Erythroblast (primary cell): ENCODE data around the gene DLL1.
"Not testable (repeated sequence)": the region's sequence is repeated elsewhere in the genome, so short reads cannot be mapped to it uniquely, and the experiment has no call there.

ENCODE experiments used
- DNase-seq, 2 experiments: peaks; one replicate each; lab custom pipeline; 2025; lab: John Stamatoyannopoulos, UW
- GATA1 ChIP-seq: IDR thresholded peaks from 2 replicates; pipeline ENCODE4 v1.6.1; 2011; ENCODE audit warnings: low read depth, mild to moderate bottlenecking, control low read depth, low read length, moderate library complexity
- POLR2A ChIP-seq: IDR thresholded peaks from 2 replicates; pipeline ENCODE4 v1.6.1; 2011; ENCODE audit warnings: mild to moderate bottlenecking, low read length

The DLL1 gene

GRCh38 chr6:170272341-170273065, 18.4 kb downstream of the DLL1 start:
- TF ChIP-seq POLR2A = no peak
- no peak for TF ChIP-seq GATA1
- DNase-seq = no peak

- no peak for DNase-seq
- TF ChIP-seq POLR2A = no peak
- TF ChIP-seq GATA1 = no peak
Measured at GRCh38 chr6:170271771-170272314, 19.0 kb downstream of the DLL1 start.

- no peak for TF ChIP-seq POLR2A
- no peak for TF ChIP-seq GATA1
Measured at GRCh38 chr6:170270984-170271593, 19.8 kb downstream of the DLL1 start.

GRCh38 chr6:170269846-170270541, 20.9 kb downstream of the DLL1 start:
- TF ChIP-seq GATA1 (no peak), POLR2A (no peak)
- no peak for DNase-seq

More at GRCh38 chr6:170270984-170271593, 19.8 kb downstream of the DLL1 start:
- DNase-seq = no peak

DNA sequence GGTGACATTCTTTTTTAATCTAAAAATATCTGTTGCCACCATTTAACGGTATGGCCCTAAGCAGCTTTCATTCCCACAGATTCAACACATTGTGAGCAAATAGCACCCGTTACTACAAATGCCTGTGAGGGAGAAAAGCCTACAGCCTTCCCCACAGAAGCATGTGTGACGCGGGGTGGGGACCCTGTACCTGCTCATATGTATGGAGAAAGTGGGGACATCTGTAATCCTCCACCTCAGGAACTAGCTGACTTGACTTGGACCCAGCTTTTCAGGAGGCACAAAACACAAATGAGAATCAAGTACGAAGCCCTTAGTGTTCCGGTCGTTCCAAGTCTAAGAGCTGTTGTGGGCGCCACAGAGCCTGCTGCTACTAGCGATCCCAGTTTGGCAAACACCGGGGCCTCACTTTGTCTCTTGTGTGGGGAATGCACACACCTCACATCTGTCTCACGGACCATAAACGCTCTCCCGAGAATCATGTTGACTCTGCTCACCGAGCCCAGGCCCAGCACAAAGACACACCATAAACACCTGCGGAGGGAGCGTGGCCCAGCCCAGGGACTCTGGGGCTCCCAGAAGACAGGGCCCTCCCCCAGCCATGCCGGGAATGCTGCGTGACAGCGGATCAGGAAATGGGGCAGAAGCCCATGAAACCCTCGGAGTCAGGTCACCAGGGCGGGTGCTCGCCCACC, 21.6 kb downstream of the DLL1 start:
- no peak for DNase-seq
- TF ChIP-seq POLR2A (no peak), GATA1 (no peak)

DNA sequence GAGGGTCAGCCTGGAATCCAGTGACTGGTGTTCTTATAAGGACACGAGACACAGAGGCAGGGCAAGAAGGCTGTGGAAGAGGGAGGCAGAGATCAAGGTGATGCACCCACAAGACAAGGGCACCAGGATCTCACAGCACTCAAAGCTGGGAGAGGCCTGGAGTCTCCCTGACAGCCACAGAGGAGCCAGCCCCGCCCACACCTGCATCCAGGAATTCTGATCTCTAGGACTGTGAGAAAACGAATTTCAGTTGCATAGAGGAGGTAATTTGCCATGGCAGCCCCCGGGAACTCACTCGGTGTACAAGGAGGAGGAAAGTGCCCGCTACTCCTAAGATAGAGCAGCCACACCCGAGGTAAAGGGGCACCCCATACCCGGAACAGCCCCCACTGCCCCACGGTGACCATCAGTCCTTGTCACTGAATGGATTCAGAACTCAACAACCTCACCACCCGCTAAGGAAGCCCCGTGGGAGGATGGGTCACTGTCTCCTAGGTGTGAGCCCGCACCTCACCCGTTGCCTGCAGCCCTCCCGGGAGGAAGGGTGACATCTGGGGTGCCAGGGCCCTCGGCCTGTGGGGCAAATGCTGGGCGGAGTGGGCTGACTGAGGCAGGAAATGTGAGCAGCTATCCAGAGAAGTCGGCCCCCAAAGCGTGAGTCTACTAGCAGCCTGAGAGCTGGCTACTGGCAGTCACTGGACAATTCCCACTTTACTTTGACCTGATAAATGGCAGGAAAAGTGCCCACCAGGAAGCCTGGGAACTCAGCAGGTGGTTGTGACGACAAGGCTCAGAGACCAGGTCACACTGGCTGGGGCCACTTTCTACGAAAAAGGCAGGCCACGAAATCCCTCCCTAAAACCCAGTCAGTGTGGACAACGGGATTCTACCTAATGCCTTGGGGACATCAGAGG, 22.4 kb downstream of the DLL1 start:
- DNase-seq = no peak
- no peak for TF ChIP-seq GATA1
- no peak for TF ChIP-seq POLR2A

- TF ChIP-seq POLR2A (no peak), GATA1 (no peak)
- no peak for DNase-seq
Measured at GRCh38 chr6:170267688-170268087, 23.2 kb downstream of the DLL1 start.

DNA sequence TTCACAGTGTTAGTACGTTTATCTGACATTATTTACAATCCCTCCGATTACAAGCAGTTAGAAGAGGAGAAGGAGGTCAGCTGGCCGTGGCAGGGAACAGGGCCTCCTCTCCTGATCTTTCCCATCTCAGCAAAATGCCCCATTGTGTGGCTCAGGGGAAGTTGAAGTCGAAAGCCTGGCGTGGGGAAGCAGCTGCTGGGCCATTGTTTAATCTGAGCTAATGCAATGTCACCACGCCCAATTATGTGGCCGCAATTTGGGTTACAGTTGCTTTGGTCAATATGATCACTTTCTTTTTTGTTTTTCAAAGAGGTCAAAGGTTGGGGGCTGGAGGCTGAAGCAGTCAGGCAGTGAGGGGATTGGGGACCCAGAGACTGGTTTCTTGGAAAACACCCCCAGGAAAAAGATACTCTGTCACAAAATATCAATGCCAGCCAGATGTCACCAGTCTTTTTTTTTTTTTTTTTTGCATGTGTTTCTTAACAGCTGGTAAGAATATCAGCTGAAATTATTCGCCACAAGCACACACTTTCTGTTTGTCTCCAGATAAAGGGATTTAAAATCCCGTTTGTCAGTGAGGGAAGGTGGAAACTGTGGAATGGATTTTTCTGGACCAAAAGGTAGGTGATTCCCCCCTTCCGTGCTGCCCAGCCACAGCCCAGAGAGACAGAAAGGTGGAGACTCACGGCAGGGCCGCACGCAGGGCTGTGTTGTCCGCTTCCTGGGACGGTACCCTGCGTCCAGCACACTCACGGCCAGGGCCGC, 24.6 kb downstream of the DLL1 start:
- DNase-seq = no peak
- no peak for TF ChIP-seq POLR2A
- TF ChIP-seq GATA1 = no peak

DNA sequence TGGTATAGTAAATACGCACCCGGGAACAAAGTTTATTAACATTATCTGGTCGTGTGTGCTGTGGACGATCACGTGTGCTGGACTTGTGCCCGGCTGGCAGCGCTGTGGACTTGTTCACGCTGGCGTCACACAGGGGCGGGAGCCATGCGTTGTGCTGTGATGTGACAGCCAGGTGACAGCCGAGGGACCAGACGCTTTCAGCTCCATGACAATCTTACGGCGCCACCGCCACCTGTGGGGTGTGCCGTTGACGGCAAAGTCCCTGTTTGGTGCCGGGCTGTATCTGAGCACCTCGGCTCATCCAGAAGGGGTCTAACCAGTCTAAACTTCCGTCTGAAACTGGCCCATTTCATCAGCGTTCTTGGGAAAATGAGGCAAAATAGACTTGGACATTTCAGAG, 25.2 kb downstream of the DLL1 start:
- DNase-seq = no peak
- TF ChIP-seq POLR2A (no peak), GATA1 (no peak)

DNA sequence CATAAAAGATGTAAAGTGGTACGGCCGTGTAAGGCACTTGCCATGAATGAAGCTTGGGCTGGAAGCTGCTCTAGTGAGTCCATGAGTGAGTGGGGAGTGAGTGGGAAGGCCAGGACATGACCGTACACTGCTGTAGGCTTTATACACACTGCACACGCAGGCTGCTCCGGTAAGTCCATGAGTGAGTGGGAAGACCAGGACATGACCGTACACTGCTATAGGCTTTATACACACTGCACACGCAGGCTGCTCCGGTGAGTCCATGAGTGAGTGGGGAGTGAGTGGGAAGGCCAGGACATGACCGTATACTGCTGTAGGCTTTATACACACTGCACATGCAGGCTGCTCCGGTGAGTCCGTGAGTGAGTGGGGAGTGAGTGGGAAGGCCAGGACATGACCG, 26.2 kb downstream of the DLL1 start:
- not testable (repeated sequence) for DNase-seq

DNA sequence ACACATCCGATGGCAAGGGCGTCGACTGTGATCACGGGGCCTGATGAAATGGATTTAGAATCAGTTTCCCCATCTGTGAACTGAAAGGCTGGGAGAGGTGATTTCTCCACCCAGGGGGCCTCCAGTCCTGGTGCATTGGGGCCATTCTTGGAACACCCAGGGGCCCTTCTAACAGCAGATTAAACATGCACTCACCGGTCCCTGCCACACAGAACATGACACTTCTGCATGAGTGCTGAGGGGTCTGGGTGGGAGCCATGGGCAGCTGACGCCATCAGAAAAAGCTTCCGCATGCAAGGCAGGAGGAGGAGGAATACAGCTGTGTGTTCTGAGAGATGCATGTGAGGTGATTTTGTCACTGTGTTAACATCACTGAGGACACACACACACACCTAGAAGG, 26.8 kb downstream of the DLL1 start:
- TF ChIP-seq POLR2A = no peak
- no peak for TF ChIP-seq GATA1
- no peak for DNase-seq

DNA sequence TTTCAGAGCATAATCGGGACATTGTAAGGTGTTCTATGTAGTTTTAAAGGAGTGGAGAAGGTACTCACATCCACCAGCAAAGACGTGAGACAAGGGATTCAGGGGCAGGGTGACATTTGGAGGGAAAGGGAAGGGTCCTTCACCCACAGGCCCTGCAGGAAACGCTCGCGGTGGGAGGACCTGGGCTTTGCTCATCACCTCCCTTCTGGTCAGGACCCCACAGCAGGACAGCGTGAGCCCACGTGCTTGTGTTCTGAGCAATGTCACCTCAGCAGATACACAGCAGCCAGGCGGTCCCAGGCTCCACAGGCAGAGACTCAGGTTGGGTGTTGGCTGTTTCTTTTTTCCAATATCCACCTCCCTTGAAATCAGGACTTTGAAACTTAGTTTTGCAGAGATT, 27.5 kb downstream of the DLL1 start:
- no peak for DNase-seq
- no peak for TF ChIP-seq POLR2A
- no peak for TF ChIP-seq GATA1
